ENCODE measurements around the gene MCF2L2. TPM values are rescaled to one million over a fixed set of nuclear protein-coding genes. Genes with fewer than 3 reads are reported as not detected.

MCF2L2 gene
- total and polyA plus RNA-seq, 2 donors from 2014 or later, result 0.32 to 1.7 TPM

- Histone ChIP-seq H3K27ac (ENCODE audit: low read depth in 2 of 2, low read length in 2 of 2) (no peak overlapping the region), H3K27me3 (ENCODE audit: control insufficient read depth, insufficient read depth, low read length) (no peaks in the 10 kb centered on the region), H3K4me1 (ENCODE audit: control insufficient read depth in 2 of 3, insufficient read depth in 2 of 3, low read depth in 1 of 3, low read length in 3 of 3) (no peaks in the 10 kb centered on the region), H3K9ac (ENCODE audit: low read length in 3 of 3) (no peak overlapping the region), H3K36me3 (ENCODE audit: control insufficient read depth in 2 of 3, insufficient read depth in 3 of 3, low read length in 3 of 3) (no peaks in the 10 kb centered on the region), H3K4me3 (ENCODE audit: low read length in 3 of 3) (no peak overlapping the region), H3K9me3 (ENCODE audit: control insufficient read depth in 2 of 3, insufficient read depth in 1 of 3, low read length in 3 of 3) (no peaks in the 10 kb centered on the region)
- DNase-seq (no peak), FAIRE-seq (no peak)
- TF ChIP-seq CTCF (IDR thresholded peaks at IDR 0.05; ENCODE audit: borderline replicate concordance, extremely low read depth, insufficient read depth), result no peak
- intact Hi-C loops (cut with DNase I), result no loop called here
Observed at GRCh38 chr3:183317886-183318865, 110.2 kb downstream of the MCF2L2 start.

- Histone ChIP-seq H3K9ac (ENCODE audit: low read length in 3 of 3) (no peak overlapping the region), H3K4me1 (ENCODE audit: control insufficient read depth in 2 of 3, insufficient read depth in 2 of 3, low read depth in 1 of 3, low read length in 3 of 3) (no peaks in the 10 kb centered on the region), H3K9me3 (ENCODE audit: control insufficient read depth in 2 of 3, insufficient read depth in 1 of 3, low read length in 3 of 3) (no peaks in the 10 kb centered on the region), H3K27ac (ENCODE audit: low read depth in 2 of 2, low read length in 2 of 2) (no peak overlapping the region), H3K36me3 (ENCODE audit: control insufficient read depth in 2 of 3, insufficient read depth in 3 of 3, low read length in 3 of 3) (no peaks in the 10 kb centered on the region), H3K4me3 (ENCODE audit: low read length in 3 of 3) (no peak overlapping the region), H3K27me3 (ENCODE audit: control insufficient read depth, insufficient read depth, low read length) (no peaks in the 10 kb centered on the region)
- no peak for TF ChIP-seq CTCF (IDR thresholded peaks at IDR 0.05; ENCODE audit: borderline replicate concordance, extremely low read depth, insufficient read depth)
- DNase-seq, result no peak
- intact Hi-C loops (cut with DNase I), result no loop called here
- FAIRE-seq, result no peak
Observed at GRCh38 chr3:183317271-183317670, 111.1 kb downstream of the MCF2L2 start.

GRCh38 chr3:183315739-183316138, 112.7 kb downstream of the MCF2L2 start:
- H3K4me1 ChIP-seq (ENCODE audit: control insufficient read depth in 2 of 3, insufficient read depth in 2 of 3, low read depth in 1 of 3, low read length in 3 of 3), result no peaks in the 10 kb centered on the region
- intact Hi-C loops (cut with DNase I), result no loop called here
- no peak for DNase-seq

More at GRCh38 chr3:183315739-183316138, 112.7 kb downstream of the MCF2L2 start:
- no peaks in the 10 kb centered on the region for H3K27me3 ChIP-seq (ENCODE audit: control insufficient read depth, insufficient read depth, low read length)
- H3K36me3 ChIP-seq (ENCODE audit: control insufficient read depth in 2 of 3, insufficient read depth in 3 of 3, low read length in 3 of 3), result no peaks in the 10 kb centered on the region
- no peak overlapping the region for H3K27ac ChIP-seq (ENCODE audit: low read depth in 2 of 2, low read length in 2 of 2)
- H3K9ac ChIP-seq (ENCODE audit: low read length in 3 of 3), result no peak overlapping the region
- TF ChIP-seq CTCF (IDR thresholded peaks at IDR 0.05; ENCODE audit: borderline replicate concordance, extremely low read depth, insufficient read depth), result no peak
- H3K9me3 ChIP-seq (ENCODE audit: control insufficient read depth in 2 of 3, insufficient read depth in 1 of 3, low read length in 3 of 3), result no peaks in the 10 kb centered on the region
- no peak overlapping the region for H3K4me3 ChIP-seq (ENCODE audit: low read length in 3 of 3)
- FAIRE-seq, result no peak

All from kidney (tissue), 14 donors.